Duodenal mucosa (tissue), 2 donors: ENCODE data around the gene RFT1.

Experiments
- H3K27ac ChIP-seq: one replicate; pipeline ENCODE4 v1.7.0; 2013; ENCODE audit warnings: low read depth, low read length
- H3K27me3 ChIP-seq, 2 donors: one replicate each; pipeline ENCODE4 v1.7.0; 2013; ENCODE audit warnings: low read length in 2 of 2, control low read depth in 1 of 2; ENCODE audit not compliant: insufficient read depth in 2 of 2, control insufficient read depth in 1 of 2
- H3K36me3 ChIP-seq, 2 donors: one replicate each; pipeline ENCODE4 v1.7.0; 2013; ENCODE audit warnings: low read length in 2 of 2, control low read depth in 1 of 2; ENCODE audit not compliant: insufficient read depth in 2 of 2, control insufficient read depth in 1 of 2
- H3K4me1 ChIP-seq, 2 donors: one replicate each; pipeline ENCODE4 v1.7.0; 2013; ENCODE audit warnings: low read length in 2 of 2, control low read depth in 1 of 2; ENCODE audit not compliant: insufficient read depth in 2 of 2, control insufficient read depth in 1 of 2
- H3K4me3 ChIP-seq, 2 donors: one replicate each; pipeline ENCODE4 v1.7.0; 2013; ENCODE audit warnings: low read length in 2 of 2, low read depth in 1 of 2
- H3K9ac ChIP-seq, 2 donors: one replicate each; pipeline ENCODE4 v1.7.0; 2013; ENCODE audit warnings: low read length in 2 of 2, low read depth in 1 of 2
- H3K9me3 ChIP-seq, 2 donors: one replicate each; pipeline ENCODE4 v1.7.0; 2013; ENCODE audit warnings: low read length in 2 of 2, control low read depth in 1 of 2; ENCODE audit not compliant: control insufficient read depth in 1 of 2

RFT1 gene

GRCh38 chr3:53038679-53039375, 91.4 kb downstream of the RFT1 start:
- H3K36me3 ChIP-seq = no peaks in the 10 kb centered on the region
- H3K27ac ChIP-seq = no peak overlapping the region
- no peak overlapping the region for H3K9ac ChIP-seq
- H3K27me3 ChIP-seq = no peaks in the 10 kb centered on the region
- peaks cover 3 to 23% of the 10 kb centered on the region in 2 donors for H3K4me1 ChIP-seq
- H3K4me3 ChIP-seq = no peak overlapping the region
- H3K9me3 ChIP-seq = no peaks in the 10 kb centered on the region
